Measurements from ENCODE around the gene ZNF556. TPM values are rescaled to one million over a fixed set of nuclear protein-coding genes. Genes with fewer than 3 reads are reported as not detected.

Gene ZNF556
- 0.20 TPM in 1 of 2 replicates, not detected in the other for polyA plus RNA-seq

GRCh38 chr19:2867025-2867991 is at the start of gene ZNF556:
Gene ZNF556 (plus strand): TSS chr19:2867335. CDS start chr19:2867422, 87 bp downstream.

GRCh38 chr19:2819540-2820111 is 47.5 kb upstream of the ZNF556 start, which contains the start of gene ZNF554:
Gene ZNF554 (plus strand): TSS chr19:2819868. CDS start chr19:2820072, 204 bp downstream.

GRCh38 chr19:2840794-2841791 is 26.0 kb upstream of the ZNF556 start, which contains the start of gene ZNF555:
Gene ZNF555 (plus strand): TSS chr19:2841475. CDS start chr19:2841573, 98 bp downstream.

GRCh38 chr19:2900296-2901252 is 33.4 kb downstream of the ZNF556 start, which contains the start of gene ZNF57:
Gene ZNF57 (plus strand): TSS chr19:2900928. CDS start chr19:2901046, 118 bp downstream.

Other genes starting within 250 kb of the ZNF556 start
- 5.0 and 6.7 TPM in 2 replicates for gene GNG7, start 164.6 kb upstream of the ZNF556 start, polyA plus RNA-seq
- 0.22 and 1.6 TPM in 2 replicates for gene DIRAS1, start 146.0 kb upstream of the ZNF556 start, polyA plus RNA-seq
- 1.1 and 1.7 TPM in 2 replicates for gene SLC39A3, start 127.3 kb upstream of the ZNF556 start, polyA plus RNA-seq
- 1.7 and 2.3 TPM in 2 replicates for gene SGTA, start 84.1 kb upstream of the ZNF556 start, polyA plus RNA-seq
- gene THOP1, start 81.8 kb upstream of the ZNF556 start, polyA plus RNA-seq, result 1.5 and 3.0 TPM in 2 replicates
- gene ZNF554, start 47.5 kb upstream of the ZNF556 start, polyA plus RNA-seq, result 3.1 and 3.9 TPM in 2 replicates
- 1.5 and 2.2 TPM in 2 replicates for gene ZNF555, start 25.9 kb upstream of the ZNF556 start, polyA plus RNA-seq
- gene ZNF57, start 33.6 kb downstream of the ZNF556 start, polyA plus RNA-seq, result 6.3 and 8.4 TPM in 2 replicates
- 0.81 and 2.7 TPM in 2 replicates for gene ZNF77, start 77.6 kb downstream of the ZNF556 start, polyA plus RNA-seq
- 1.4 TPM in 1 of 2 replicates, not detected in the other for gene TLE6, start 110.2 kb downstream of the ZNF556 start, polyA plus RNA-seq
- gene TLE2, start 161.9 kb downstream of the ZNF556 start, polyA plus RNA-seq, result 0.21 and 0.98 TPM in 2 replicates
- gene TLE5, start 195.2 kb downstream of the ZNF556 start, polyA plus RNA-seq, result 9.8 and 15.6 TPM in 2 replicates
- 0.42 and 1.0 TPM in 2 replicates for gene GNA11, start 227.0 kb downstream of the ZNF556 start, polyA plus RNA-seq